WTC11 (cell line): Measurements from ENCODE around the gene RPS6KA6. TPM values are rescaled to one million over a fixed set of nuclear protein-coding genes. Genes with fewer than 3 reads are reported as not detected.

Source experiments
- ATAC-seq: fragments of 200-7000 bp; cut with Tn5 transposase; 2 replicates; pipeline ENCODE4 v1.10.0; 2021; ENCODE audit warnings: mild to moderate bottlenecking, moderate library complexity
- CTCF ChIA-PET: fragments of 300-600 bp; sonication (Branson Sonifier 250); formaldehyde crosslinking; loops from one replicate; lab custom pipeline; 2021; ENCODE audit warnings: antibody characterized with exemption; lab: Charles Lee
- POLR2A ChIA-PET: fragments of 350-600 bp; sonication (Branson Sonifier 250); formaldehyde crosslinking; loops from one replicate; lab custom pipeline; 2021; ENCODE audit warnings: antibody characterized with exemption; lab: Charles Lee
- DNase-seq: peaks from one replicate; pipeline ENCODE4 v3.0.0; 2021; ENCODE audit warnings: low spot score
- H3K27ac Mint-ChIP-seq: 2 replicates; pipeline ENCODE4 v1.8.0; 2021; ENCODE audit warnings: mixed read lengths
- H3K27me3 Mint-ChIP-seq: 2 replicates; pipeline ENCODE4 v1.8.0; 2021; ENCODE audit warnings: low read depth, mild to moderate bottlenecking, moderate library complexity, mixed read lengths
- H3K36me3 Mint-ChIP-seq: 2 replicates; pipeline ENCODE4 v1.8.0; 2021; ENCODE audit warnings: mixed read lengths
- H3K4me1 Mint-ChIP-seq: 2 replicates; pipeline ENCODE4 v1.8.0; 2022; ENCODE audit warnings: mixed read lengths
- H3K4me3 Mint-ChIP-seq: 2 replicates; pipeline ENCODE4 v1.8.0; 2021; ENCODE audit warnings: mild to moderate bottlenecking, moderate library complexity, mixed read lengths
- H3K9me3 Mint-ChIP-seq: 2 replicates; pipeline ENCODE4 v1.8.0; 2021; ENCODE audit warnings: mixed read lengths
- CBFB ChIP-seq: sonication (generic); formaldehyde crosslinking; IDR thresholded peaks from 2 replicates; pipeline ENCODE4 v1.8.1; 2022; ENCODE audit warnings: mild to moderate bottlenecking, low read depth, missing genetic modification reagents
- ELF4 ChIP-seq: sonication (generic); formaldehyde crosslinking; IDR thresholded peaks from 2 replicates; pipeline ENCODE4 v1.8.1; 2022; ENCODE audit warnings: low read depth, mild to moderate bottlenecking, moderate library complexity, missing genetic modification reagents
- microRNA-seq: library from miRNA; unstranded; fragments of <30 nt; microRNA quantifications from one replicate; pipeline ENCODE4 v1.2.0, GENCODE V29; 2022; ENCODE audit warnings: borderline number of aligned reads
- total RNA-seq: library from RNA; stranded (reverse); gene quantifications from 3 replicates; pipeline ENCODE4 v1.2.3, GENCODE V29; 2021
- TF ChIP-seq, protein P1 (sequence below): fragments of 200-600 bp; IDR thresholded peaks from 2 replicates; pipeline ENCODE4 v1.8.0; 2022; ENCODE audit warnings: antibody characterized with exemption

The RPS6KA6 gene
- total RNA-seq, 1 experiment from 2014 or later, result 13.3 TPM

GRCh38 chrX:84046403-84046984 lies 141.5 kb downstream of the RPS6KA6 start:
- Mint-ChIP-seq H3K36me3 (no peaks in the 10 kb centered on the region), H3K27ac (no peak overlapping the region), H3K4me3 (no peak overlapping the region), H3K9me3 (no peaks in the 10 kb centered on the region), H3K27me3 (no peaks in the 10 kb centered on the region), H3K4me1 (peaks cover 23% of the 10 kb centered on the region)
- ATAC-seq (peak; percentile 78), DNase-seq (peak; percentile 19)
- CTCF ChIA-PET, result interaction anchor here (0.5 to 2.0 kb wide), 17 partner anchors 10 to 683 kb away, joined by 3 to 9 read pairs (median 3); partner anchors contain the start of gene RPS6KA6
- no peak for TF ChIP-seq ELF4 (CRISPR knock-in tag)
- TF ChIP-seq, protein P1, sequence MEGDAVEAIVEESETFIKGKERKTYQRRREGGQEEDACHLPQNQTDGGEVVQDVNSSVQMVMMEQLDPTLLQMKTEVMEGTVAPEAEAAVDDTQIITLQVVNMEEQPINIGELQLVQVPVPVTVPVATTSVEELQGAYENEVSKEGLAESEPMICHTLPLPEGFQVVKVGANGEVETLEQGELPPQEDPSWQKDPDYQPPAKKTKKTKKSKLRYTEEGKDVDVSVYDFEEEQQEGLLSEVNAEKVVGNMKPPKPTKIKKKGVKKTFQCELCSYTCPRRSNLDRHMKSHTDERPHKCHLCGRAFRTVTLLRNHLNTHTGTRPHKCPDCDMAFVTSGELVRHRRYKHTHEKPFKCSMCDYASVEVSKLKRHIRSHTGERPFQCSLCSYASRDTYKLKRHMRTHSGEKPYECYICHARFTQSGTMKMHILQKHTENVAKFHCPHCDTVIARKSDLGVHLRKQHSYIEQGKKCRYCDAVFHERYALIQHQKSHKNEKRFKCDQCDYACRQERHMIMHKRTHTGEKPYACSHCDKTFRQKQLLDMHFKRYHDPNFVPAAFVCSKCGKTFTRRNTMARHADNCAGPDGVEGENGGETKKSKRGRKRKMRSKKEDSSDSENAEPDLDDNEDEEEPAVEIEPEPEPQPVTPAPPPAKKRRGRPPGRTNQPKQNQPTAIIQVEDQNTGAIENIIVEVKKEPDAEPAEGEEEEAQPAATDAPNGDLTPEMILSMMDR, result peak; percentile 26; the same call in 1 of the 2 replicates
- POLR2A ChIA-PET, result no interaction called here

DNA sequence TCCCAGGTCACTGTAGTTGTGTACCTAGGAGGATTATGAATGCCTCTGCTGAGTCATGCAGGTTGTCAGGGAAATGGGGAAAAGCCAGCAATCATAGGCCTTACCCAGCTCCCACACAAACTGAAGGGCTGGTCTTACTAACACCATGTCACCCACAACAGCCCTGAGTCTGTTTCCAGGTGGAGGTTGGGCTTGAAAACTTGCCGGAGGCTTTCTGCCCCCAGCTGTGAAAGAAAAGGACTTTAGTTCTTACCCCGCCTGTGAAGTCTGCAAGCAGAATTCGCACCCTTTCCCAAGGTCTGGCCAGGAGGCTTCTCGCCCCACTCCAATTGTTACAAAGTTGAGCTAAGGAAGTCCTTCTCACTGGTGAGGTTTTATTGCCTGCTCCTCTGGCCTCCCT lies 143.9 kb downstream of the RPS6KA6 start:
- peaks cover 9% of the 10 kb centered on the region for H3K36me3 Mint-ChIP-seq
- DNase-seq, result no peak
- TF ChIP-seq CBFB, result no peak
- TF ChIP-seq, all 79 proteins: peak for 0
- H3K4me1 Mint-ChIP-seq, result peaks cover 23% of the 10 kb centered on the region
- H3K27ac Mint-ChIP-seq, result no peak overlapping the region
- CTCF ChIA-PET, result interaction anchor here (0.9 to 1.3 kb wide), 3 partner anchors 22 to 273 kb away, joined by 3 read pairs; no protein-coding TSS in a partner anchor
- H3K9me3 Mint-ChIP-seq, result peaks cover 11% of the 10 kb centered on the region
- POLR2A ChIA-PET, result no interaction called here
- no peaks in the 10 kb centered on the region for H3K27me3 Mint-ChIP-seq
- no peak overlapping the region for H3K4me3 Mint-ChIP-seq
- ATAC-seq, result no peak

Small RNAs within 50 kb of the gene (microRNA-seq; reads per million reads assigned to microRNA genes)
- not detected for gene MIR548I4
